HFF-Myc (cell line): Measurements from ENCODE around the gene ROBO2.

ENCODE experiments used
- DNase-seq: peaks from one replicate; pipeline ENCODE4 v3.0.0-alpha.2; 2011; ENCODE audit warnings: low read depth; ENCODE audit errors: extremely low read depth
- H3K4me3 ChIP-seq: replicated peaks from 2 replicates; pipeline ENCODE4 v1.5.1; 2011; ENCODE audit warnings: low read depth, mild to moderate bottlenecking, control low read depth, low read length
- TF ChIP-seq, protein P1 (sequence below): IDR thresholded peaks from 2 replicates; pipeline ENCODE4 v1.5.1; 2012; ENCODE audit warnings: mild to moderate bottlenecking, low read depth, low read length, control low read depth; ENCODE audit errors: missing control alignments

ROBO2 gene

DNA sequence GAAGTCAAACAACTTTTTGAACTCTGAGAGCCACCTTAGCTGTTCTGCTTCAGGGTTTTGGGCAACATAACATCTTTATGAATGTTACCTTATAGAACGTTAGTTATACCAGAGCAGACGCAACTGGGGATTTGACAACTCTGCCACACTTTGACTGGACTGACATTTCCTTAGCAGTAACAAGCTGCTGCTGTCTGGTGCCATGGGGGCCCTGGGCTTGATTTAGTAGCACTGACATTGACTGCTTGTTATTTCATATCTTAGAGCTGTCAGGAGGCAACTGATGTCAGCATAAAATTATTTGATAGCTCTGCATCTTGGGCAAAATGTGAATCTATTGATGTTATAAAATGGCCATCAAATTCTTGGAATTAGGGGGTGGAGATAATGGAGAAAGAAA is 285.4 kb downstream of the ROBO2 start:
- H3K4me3 ChIP-seq = no peak overlapping the region
- TF ChIP-seq, protein P1, sequence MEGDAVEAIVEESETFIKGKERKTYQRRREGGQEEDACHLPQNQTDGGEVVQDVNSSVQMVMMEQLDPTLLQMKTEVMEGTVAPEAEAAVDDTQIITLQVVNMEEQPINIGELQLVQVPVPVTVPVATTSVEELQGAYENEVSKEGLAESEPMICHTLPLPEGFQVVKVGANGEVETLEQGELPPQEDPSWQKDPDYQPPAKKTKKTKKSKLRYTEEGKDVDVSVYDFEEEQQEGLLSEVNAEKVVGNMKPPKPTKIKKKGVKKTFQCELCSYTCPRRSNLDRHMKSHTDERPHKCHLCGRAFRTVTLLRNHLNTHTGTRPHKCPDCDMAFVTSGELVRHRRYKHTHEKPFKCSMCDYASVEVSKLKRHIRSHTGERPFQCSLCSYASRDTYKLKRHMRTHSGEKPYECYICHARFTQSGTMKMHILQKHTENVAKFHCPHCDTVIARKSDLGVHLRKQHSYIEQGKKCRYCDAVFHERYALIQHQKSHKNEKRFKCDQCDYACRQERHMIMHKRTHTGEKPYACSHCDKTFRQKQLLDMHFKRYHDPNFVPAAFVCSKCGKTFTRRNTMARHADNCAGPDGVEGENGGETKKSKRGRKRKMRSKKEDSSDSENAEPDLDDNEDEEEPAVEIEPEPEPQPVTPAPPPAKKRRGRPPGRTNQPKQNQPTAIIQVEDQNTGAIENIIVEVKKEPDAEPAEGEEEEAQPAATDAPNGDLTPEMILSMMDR = no peak
- DNase-seq = no peak

DNA sequence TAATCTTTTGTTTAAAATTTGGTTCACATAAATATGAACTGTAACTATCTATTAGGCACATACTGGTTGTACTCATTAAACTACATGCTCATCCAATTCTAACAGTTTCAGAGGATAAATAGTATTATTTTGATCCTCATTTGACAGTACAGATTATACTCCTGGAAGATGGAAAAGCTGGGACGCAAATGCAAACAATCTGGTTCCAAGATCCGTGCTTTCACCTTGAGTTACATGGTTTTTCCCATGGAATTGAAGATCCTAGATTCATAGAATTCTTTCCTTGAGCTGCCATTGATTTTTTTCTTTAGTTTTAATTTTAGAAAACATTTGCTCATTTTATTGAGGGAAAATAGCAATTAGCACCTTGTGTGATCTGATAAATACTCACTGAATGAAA is 285.8 kb downstream of the ROBO2 start:
- DNase-seq = no peak
- no peak overlapping the region for H3K4me3 ChIP-seq
- TF ChIP-seq, protein P1 = no peak

DNA sequence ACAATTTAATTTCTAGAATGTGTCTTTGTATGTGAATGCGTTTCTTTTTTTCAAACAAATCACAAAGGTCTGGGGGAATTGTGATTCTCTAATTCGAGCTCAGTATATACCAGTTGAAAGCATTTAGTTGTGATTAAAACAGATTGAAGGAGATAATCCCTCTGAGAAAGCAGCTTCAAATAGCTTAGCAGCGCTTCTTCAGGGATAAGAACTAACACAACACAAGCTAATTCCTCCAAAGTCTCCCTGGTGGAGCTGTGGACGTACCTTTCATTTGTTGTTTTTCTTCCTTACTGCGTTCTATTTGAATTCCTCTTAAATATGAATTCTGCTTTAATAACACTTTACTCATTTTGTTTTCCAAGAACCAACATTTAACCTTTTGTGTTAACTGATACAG is 286.7 kb downstream of the ROBO2 start:
- TF ChIP-seq, protein P1 = no peak
- DNase-seq = no peak
- H3K4me3 ChIP-seq = no peak overlapping the region

DNA sequence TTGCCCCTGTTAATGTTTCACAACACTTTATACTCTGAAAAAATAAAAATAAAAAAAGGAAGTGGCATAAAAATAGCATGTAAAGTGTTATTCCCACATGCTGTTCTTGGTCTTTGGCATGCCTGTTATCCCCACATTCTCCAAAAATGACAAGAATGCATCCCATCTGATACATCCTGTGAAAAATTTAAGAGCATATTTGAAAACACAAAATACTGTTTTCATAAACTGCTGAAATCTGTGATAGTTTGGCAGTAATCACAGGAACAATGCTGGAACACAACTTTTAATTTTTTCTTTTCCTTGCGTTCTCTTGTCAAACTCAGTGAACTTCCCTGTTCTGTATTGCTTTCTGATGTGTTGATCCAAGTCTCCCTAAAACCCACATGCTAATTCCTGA is 288.8 kb downstream of the ROBO2 start:
- DNase-seq = no peak
- no peak overlapping the region for H3K4me3 ChIP-seq
- TF ChIP-seq, protein P1 = no peak

DNA sequence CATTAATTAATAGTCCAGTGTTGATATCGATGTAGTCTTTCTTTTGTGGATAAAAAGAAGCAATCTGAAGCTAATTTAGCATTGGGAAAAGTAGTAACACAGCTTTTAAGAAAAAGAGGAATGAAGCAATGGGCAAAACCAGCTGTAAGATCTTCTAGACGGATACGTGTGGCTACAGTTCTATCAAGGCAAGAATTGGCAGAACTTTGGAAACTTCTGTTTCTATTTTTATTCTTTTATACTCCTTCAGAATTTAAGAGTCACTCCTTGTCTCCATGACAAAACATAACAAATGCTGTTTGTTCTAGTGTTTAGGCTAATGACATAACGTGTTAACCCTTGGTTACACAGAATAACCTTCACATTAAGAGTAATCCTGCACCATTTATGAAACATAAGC is 289.2 kb downstream of the ROBO2 start:
- TF ChIP-seq, protein P1 = no peak
- DNase-seq = no peak
- H3K4me3 ChIP-seq = no peak overlapping the region

DNA sequence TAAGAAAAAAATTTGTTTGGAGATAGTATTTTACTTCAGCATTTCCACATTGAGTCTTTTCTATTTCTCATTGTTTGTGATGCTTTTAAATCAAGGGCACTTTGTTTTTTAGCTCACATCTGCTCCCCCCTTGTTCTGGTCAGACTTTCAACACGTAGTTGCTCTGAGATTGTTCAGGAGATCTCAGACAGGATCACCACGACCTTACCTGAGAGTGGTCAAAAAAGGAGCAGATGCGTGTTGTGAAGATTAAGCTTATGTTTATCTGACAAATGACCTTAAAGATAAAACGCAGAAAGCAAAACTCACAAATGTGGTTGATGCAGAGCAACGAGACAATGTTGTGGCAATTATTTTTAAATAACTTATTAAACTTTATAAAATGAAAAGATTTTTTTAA is 298.3 kb downstream of the ROBO2 start:
- TF ChIP-seq, protein P1 = no peak
- no peak overlapping the region for H3K4me3 ChIP-seq
- no peak for DNase-seq

DNA sequence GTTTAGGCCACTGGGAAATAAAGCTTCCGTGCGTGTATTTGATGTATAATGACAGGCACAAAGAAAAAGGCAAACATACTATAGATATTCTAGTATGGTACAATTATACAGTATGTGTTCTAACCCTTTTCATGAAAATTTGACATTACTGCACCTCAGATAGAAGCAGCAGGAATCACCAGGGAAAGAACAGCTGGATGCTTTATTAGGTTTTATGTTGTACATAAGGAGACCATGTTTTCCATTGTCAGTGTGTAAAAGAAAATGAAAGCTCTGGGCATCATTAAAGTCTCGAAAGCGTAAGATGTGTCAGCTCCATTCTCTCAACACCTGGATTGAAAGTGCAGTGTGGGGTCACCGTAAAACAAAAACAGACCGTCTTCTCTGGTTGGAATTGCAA is 302.1 kb downstream of the ROBO2 start:
- no peak overlapping the region for H3K4me3 ChIP-seq
- no peak for DNase-seq
- TF ChIP-seq, protein P1 = no peak
